Fibroblast of peridontal ligament (primary cell): Measurements from ENCODE around the gene ACVR1.
"Not testable (repeated sequence)": the region's sequence is repeated elsewhere in the genome, so short reads cannot be mapped to it uniquely, and the experiment has no call there.

ENCODE experiments used
- DNase-seq: peaks from one replicate; pipeline ENCODE4 v3.0.0-alpha.2; 2010; ENCODE audit errors: extremely low read depth

Gene ACVR1

GRCh38 chr2:157830696-157831570 lies 45.2 kb downstream of the ACVR1 start:
- peak; percentile 95 for DNase-seq

- DNase-seq, result no peak
Observed at GRCh38 chr2:157830266-157830665, 45.9 kb downstream of the ACVR1 start.

GRCh38 chr2:157827377-157827776 lies 48.8 kb downstream of the ACVR1 start:
- no peak for DNase-seq

GRCh38 chr2:157826644-157827043 lies 49.5 kb downstream of the ACVR1 start:
- not testable (repeated sequence) for DNase-seq

GRCh38 chr2:157825885-157826284 lies 50.2 kb downstream of the ACVR1 start:
- peak; percentile 83 for DNase-seq

- DNase-seq, result peak; percentile 45
Observed at GRCh38 chr2:157822993-157823392, 53.1 kb downstream of the ACVR1 start.

GRCh38 chr2:157822533-157822932 lies 53.6 kb downstream of the ACVR1 start:
- no peak for DNase-seq

- peak; percentile 66 for DNase-seq
Observed at GRCh38 chr2:157821519-157822131, 54.5 kb downstream of the ACVR1 start.

GRCh38 chr2:157820193-157820592 lies 55.9 kb downstream of the ACVR1 start:
- peak; percentile 77 for DNase-seq

- peak; percentile 30 for DNase-seq
Observed at GRCh38 chr2:157819761-157820160, 56.4 kb downstream of the ACVR1 start.

- DNase-seq, result no peak
Observed at GRCh38 chr2:157818227-157818626, 57.9 kb downstream of the ACVR1 start.

GRCh38 chr2:157815421-157815820 lies 60.7 kb downstream of the ACVR1 start:
- DNase-seq, result no peak

GRCh38 chr2:157813467-157813866 lies 62.7 kb downstream of the ACVR1 start:
- no peak for DNase-seq

GRCh38 chr2:157810037-157810436 lies 66.1 kb downstream of the ACVR1 start:
- DNase-seq, result peak; percentile 38

GRCh38 chr2:157809212-157809611 lies 66.9 kb downstream of the ACVR1 start:
- DNase-seq, result peak; percentile 79

- DNase-seq, result no peak
Observed at GRCh38 chr2:157808421-157808820, 67.7 kb downstream of the ACVR1 start.

- DNase-seq, result no peak
Observed at GRCh38 chr2:157806426-157807077, 69.6 kb downstream of the ACVR1 start.

- no peak for DNase-seq
Observed at GRCh38 chr2:157805519-157805918, 70.6 kb downstream of the ACVR1 start.

GRCh38 chr2:157804355-157804754 lies 71.8 kb downstream of the ACVR1 start:
- no peak for DNase-seq

- DNase-seq, result no peak
Observed at GRCh38 chr2:157803952-157804351, 72.2 kb downstream of the ACVR1 start.

GRCh38 chr2:157803476-157803875 lies 72.7 kb downstream of the ACVR1 start:
- no peak for DNase-seq

GRCh38 chr2:157800838-157801495 lies 75.2 kb downstream of the ACVR1 start:
- DNase-seq, result no peak
